EH (cell line): Measurements from ENCODE around the gene ACSS3.

ENCODE experiments used
- DNase-seq: peaks from one replicate; pipeline ENCODE4 v3.0.0-alpha.2; 2015; ENCODE audit warnings: low read depth

The ACSS3 gene

DNA sequence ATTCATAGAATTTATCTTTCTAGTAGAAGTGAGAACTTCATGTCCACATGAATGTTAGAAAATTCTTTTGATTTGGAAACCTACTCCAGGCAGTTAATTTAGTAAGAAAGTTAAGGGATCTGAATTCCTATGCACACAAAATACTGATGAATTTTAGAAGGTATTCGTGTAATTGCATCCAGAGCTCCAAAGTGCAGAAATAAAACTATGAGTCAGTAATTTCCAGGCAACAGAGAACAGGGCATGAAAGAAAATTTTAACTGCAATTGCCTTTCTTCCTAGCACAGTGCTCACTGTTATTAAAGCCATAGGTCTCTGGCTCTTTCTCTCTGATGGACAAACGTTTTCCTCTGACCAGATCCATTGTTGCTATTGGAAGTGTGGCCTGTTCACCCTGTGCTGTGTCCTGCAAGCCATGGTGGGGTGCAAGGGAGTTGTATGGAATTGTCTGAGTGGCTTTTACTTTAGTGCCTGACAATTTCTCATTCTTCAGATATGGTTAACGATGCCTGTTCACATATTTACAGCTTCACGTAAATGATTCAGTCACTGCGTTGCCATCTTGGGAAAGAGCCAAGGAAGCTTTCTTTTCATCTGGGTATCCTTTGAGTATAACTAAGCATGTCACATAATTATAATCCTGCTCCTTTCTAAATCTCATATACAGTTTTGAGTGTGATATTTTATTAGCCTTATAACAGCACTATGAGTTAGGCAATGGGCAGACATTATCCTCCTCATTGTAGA lies 145.1 kb downstream of the ACSS3 start:
- DNase-seq, result peak; percentile 37

DNA sequence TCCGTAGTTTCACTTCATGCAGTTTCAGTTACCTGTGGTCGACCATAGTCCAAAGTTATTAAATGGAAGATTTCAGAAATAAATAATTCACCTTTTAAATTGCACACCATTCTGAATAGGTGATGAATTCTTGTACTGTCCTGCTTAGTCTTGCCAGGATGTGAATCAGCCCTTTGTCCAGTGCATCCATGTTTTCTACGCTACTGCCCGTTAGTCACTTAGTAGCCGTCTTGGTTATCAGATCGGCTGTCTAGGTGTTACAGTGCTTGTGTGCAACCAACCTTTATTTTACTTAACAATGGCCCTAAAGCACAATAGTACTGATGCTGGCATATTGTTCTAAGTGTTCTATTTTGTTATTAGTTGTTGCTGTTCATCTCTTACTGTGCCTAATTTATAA lies 146.7 kb downstream of the ACSS3 start:
- DNase-seq, result no peak

DNA sequence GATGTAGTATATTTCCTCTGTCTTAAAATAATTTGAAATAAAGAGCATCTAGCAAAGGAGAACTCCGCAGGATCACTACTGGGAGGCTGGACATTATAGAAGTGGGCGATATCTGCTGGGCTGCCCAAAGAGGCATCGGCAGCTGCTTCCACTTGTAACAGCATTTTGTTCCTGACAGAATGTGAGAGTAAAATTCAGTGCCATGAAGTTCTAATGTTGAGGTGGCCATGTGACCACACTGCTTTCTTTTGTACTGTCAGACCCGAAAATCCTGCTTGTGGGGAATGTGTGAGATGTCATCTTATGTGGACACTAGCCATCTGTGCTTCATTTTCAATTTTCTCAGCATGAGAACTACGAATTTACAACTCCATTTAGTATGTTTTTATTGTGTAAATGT lies 151.9 kb downstream of the ACSS3 start:
- no peak for DNase-seq

DNA sequence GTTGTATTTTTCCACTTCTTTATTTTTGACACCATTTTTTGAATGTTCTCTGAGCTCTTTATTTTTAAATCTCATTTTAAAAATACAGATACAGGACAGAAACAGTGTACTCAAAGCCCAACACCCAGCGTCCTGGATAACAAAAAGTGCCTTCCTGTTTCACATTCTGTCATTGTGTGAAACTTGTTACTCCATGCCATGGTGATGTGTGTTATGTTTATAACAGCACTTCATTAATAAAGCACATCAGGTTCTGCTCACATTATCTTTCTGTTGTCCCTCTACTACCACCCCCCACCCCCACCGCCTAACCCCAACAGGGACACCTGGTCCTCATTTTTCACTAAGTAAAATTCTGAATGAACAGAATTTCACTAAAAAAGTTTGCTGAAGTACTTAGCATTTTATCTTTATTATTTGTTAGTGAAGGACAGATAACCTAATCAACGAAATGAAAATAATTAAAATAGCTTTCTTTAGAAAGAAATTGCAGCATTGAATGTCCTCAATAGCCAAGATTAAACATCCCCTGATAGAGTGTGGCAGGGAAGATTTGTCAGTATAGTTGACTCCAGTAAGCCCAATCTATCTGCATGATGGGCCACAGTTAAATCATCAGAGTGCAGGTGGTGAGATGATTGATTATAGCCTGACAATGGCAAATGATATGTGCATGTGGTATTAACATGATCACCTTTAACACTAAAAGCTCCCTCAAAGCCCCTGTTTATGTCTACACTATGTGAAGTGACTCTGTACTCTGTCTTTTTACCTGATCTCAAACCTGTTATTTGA lies 153.9 kb downstream of the ACSS3 start:
- DNase-seq, result no peak

DNA sequence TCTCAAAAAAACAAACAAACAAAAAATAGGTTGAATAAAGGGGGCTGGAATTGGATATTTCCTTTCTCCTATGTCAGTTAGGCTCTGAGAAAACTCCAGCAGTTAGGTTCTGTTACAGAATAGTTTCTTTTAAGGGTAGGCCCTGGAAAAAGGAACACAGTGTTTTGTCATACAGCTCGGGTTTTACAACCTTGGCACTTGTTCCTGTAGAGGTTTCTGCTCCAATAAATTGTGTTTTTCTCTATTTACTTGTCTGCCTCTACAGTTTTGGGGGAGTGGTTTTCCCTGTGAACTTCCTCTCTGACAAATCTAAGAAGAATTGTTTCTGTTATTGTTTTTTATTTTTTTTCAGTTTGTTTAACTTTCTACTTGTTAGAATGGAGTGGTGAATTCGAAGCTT lies 167.6 kb downstream of the ACSS3 start:
- DNase-seq, result peak; percentile 2

DNA sequence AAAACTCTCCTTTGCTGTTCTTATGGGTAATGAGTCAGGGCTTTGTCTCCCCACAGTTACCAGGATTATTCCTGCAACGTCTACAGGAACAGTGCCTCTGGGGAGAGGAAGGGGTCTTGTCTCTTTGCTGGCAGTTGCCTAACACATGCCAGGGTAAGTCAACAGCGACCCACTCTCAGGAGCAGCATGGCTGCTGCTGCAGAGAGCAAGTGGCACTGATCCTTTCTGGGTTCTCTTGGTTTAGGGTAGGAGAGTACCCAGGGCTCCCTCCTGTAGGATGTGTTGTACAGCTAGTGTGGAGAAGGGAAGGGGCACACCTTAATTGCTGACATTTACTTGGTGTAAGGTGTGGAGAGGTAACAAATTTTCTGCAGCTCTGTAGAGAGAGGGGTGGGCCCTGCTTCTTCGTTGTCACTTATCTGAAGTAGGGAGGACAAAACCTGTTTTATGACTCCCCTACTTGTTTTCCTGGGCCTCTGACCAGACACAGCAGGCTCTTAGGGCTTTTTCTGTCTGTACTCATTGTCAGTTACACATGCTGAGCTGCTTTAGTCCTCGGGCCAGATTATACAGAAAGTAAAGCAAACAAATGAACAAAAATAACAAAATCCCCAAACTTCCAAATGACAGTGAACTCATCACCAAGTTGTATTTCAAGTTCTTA lies 168.2 kb downstream of the ACSS3 start:
- no peak for DNase-seq

DNA sequence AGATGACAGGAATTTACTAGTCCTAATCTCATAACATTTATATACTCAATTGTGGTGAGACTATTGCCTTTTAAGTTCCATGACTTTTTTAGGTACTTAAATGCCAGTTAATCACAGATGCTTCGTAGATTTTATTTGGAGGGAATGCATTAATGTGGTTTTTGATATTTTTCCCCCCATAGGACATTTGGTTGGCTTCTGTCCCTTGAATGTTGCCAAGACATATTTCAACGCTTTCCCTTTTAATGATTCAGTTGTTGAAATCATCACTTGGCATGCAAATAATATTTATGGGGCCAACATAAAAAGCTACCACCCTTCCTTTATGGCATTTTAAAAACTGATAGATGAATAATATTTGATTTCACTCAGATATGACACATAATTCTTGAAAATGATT lies 172.1 kb downstream of the ACSS3 start:
- DNase-seq, result no peak

DNA sequence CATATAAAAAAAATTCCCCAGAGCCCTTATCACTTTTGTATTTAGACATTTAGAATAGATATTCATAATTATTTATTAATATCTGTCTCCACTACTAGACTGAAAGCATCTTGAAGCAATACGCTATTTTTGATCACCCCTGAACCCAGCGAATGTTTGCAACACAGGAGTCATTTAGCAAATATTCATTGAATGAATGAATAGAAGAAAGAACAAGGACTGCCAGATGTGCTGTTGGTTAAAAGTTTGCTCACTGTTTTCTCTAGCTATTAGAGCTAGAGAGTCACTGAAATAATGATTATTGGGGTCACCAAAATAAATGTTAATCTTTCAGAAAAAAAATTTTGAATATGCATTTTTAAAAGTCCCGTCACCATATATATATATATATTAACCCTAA lies 174.3 kb downstream of the ACSS3 start:
- no peak for DNase-seq

DNA sequence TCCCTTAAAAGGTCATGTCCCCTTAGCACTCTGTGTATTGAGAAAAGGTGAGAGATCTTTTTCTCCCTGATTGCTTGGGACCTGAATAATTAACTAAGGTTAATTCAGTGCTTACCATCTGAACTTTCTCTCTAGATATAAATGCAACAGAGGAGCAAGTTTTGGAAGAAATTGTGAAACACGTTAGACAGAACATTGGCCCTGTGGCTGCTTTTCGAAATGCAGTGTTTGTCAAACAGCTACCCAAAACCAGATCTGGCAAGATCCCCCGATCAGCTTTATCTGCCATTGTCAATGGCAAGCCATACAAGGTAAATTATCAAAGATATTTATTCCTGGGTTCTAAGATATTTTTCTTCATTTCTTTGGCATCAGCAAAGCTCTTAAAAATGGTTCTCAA lies 175.5 kb downstream of the ACSS3 start:
- no peak for DNase-seq

DNA sequence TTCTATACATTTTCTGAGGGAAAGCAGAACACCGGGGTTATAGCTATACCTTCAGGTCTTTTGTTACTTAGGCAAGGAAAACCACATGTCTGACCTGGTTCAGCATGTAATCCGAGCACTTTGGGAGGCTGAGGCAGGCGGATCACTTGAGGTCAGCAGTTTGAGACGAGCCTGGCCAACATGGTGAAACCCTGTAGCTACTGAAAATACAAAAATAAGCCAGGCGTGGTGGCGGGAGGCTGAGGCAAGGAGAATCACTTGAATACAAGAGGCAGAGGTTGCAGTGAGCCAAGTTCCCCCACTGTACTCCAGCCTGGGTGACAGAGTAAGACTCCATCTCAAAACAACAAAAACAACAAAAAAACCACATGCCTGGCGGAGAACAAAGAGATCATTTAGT lies 177.6 kb downstream of the ACSS3 start:
- DNase-seq, result no peak

DNA sequence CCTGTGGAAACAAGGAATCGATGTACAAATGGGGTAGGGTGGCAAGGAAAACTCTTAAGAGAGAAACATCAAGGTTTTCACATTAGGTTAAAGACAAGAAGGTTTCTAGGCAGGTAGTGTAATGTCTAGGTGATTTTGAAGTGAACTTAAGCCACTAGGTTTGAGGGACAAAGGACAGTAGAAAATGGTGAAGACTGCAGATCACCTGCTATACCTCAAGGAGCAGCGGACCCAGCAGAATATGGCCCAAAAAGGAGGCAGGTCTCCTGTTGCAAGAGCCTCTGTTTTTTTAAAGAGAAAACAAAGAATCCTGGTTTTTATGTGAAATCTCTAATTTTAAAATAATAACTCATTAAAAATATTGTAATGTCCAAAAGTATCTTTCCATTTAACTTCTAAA lies 178.1 kb downstream of the ACSS3 start:
- no peak for DNase-seq

DNA sequence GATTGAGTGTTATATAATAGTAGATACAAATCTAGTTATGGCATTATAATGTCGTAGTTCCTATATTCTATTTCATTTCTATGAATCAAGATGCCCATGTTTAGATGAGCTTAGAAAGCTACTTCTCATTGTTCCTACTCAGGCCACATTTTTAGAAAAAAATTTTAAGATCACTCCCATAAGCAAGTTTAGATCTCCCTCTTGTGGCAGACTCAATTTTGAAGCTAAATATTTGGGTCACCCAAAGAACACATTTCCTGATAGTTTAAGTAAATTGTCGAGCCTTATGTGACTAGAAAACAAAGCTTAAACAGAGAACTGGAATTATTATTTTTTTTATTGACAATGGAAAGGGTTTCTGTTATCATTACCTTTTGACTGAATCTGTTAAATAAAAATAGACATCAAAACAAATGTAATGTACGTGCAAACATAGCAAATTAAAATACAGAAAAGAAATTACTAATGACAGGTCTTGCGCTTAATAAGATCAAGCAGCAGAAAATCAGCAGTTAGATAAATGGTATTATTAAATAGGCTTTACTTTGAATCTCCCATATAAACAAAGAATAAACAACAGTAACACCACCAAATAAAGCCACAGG lies 180.2 kb downstream of the ACSS3 start:
- DNase-seq, result peak; percentile 47

DNA sequence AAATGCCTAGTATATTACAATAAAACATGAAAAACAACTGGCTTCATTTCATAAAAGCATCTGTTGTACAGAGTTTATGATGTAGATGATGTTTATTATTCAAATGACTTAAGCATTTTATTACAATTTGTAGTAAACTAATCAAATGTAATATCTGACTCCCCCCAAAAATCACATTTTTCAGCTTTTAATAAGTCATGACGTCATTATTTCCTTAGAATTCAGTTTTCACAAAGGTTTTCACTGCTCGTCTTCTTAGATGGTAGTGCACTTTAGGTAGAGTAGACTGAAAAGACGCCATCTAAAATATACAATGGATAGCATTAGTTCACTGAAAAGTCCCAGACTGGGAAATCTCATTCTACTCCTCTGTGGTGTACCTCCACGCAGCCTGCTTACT lies 181.5 kb downstream of the ACSS3 start:
- DNase-seq, result no peak

DNA sequence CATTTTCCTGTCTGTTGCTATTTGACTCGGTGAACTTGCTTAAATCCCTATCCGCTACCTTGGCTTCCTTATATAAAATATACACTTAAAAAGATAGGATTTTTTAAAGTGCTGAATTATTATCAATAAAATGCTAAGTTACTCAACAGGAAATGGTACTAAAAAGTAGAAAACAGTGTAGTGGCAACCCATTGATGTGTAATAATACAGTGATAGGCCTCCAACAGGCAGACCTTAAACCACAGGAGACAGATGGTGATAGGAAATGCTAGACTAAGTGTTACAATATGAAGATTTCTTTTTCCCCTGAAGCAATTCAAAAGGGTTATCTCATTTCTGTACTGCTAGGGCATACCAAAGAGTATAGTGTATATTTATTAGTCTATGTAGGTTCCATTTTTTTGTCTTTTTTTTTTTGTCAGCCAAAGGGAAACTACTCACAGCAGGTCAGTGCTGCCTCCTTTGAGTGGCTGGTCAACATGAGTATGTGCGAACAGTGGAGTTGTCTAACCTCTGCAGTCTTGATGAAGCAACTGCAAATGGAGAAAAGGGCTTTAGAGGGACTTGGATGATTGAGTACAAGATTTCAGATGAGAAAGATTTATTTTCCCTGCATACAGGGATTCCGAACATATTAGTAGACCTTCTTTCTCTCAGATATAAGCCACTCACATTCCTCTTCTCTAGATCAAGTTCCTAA lies 183.8 kb downstream of the ACSS3 start:
- DNase-seq, result no peak

DNA sequence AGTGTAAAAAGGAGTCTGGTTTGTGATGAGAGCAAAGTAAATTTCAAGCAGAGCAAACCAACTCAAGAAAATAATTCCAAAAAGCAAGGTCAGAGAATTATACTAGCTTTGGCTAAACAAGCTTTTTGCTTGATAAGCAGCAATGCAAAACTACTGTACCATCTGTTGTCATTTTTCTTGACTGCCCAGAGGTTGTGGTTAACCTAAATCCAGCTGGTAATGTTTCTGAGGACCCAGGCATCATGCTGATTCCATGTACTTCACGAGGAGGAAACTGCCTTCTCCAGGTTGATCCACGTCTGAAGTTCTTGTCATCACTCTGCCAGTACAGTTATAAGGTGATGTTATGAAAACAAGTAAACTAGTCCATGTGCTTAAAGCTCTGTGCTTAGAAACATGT lies 185.2 kb downstream of the ACSS3 start:
- no peak for DNase-seq

DNA sequence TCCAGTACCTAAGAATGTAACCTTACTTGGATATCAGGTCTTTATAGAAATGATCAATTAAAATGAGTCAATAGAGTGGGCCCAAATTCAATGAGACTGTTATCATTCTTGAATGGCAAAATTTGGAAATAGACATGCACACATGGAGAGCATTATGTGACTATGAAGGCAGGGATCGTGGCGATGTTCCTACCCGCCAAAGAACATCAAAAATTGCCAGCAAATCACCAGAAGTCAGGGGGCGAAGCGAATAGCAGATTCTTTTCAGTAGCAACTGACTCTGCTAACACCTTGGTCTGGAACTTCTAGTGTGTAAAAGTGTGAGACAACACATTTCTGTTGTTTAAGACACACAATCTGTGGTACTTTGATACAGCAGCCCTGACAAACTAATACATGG lies 192.5 kb downstream of the ACSS3 start:
- DNase-seq, result no peak

DNA sequence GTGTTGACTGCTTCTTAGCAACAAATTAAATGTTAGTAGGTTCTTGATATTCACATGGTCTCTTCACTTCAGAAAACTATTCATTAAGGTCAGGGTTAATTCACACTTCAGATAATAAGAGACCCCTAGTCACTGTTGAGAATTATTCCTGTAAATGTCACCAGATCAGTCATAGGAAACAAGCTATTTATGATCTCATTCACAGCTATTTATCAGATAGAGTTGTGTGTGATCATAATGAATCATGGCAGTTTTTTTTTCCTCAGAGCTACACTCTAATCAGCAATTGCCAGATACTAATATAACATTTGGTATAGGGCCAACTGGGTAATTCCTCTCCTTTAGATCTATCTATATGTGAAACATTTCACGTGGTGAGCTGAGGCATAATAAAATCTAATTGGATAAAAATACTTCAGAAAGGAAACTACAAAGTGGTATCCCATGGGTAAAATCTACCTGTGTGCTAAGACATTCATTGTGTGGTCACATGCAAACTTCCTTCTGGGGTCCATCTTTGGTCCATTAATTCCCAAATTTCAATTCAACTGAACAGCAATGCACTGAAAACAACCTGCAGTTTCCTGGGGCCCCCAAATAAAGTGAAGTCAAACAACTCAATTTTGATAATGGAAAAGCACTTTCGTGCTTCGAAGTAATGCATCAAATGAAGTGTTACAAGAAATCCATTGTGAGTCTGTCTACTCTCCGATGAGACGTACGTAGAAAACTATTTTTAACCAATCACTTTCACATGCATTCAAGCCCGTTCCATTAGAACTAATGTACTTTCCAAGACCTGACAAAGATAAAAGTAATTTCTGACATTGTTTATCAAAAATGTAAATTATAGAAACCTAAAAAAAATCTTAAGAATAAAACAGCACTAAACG lies 197.0 kb downstream of the ACSS3 start:
- no peak for DNase-seq

DNA sequence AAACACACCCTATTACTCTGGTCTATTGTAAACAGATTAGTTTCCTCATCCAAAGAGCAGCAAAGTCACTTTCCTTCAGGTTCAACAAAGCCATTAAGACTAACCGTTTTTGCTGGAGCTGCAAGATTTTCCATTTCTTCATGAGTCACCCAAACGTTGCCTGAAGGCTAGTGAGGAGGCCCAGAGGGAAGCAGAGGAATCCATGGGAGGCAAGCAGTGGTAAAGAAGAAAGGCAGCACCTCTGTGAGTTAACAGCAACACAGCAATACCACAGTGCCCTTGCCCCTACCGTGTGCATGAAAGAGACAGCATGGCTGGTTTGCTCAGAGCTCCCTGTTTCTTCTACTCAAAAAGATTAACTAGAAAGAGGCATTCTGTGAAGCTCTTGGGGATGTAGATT lies 206.3 kb downstream of the ACSS3 start:
- DNase-seq, result peak; percentile 8

DNA sequence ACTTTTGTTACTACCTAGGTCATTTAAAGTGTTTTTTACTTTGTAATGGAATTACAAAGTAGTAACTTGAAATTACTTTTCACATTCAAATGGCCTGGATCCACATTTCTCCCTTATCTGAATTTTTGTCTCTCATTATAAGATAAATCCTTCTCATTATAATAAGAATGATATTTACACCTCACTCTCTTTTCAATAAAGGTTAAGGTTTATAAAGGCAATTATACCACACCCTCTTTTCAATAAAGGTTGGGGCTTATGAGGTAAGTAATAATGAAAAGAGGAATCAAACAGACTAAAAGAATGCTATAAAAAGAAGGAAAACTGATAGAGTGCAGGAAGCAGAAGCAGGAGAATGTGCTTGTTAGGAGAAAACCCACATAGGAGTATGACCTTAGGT lies 210.8 kb downstream of the ACSS3 start:
- DNase-seq, result no peak

DNA sequence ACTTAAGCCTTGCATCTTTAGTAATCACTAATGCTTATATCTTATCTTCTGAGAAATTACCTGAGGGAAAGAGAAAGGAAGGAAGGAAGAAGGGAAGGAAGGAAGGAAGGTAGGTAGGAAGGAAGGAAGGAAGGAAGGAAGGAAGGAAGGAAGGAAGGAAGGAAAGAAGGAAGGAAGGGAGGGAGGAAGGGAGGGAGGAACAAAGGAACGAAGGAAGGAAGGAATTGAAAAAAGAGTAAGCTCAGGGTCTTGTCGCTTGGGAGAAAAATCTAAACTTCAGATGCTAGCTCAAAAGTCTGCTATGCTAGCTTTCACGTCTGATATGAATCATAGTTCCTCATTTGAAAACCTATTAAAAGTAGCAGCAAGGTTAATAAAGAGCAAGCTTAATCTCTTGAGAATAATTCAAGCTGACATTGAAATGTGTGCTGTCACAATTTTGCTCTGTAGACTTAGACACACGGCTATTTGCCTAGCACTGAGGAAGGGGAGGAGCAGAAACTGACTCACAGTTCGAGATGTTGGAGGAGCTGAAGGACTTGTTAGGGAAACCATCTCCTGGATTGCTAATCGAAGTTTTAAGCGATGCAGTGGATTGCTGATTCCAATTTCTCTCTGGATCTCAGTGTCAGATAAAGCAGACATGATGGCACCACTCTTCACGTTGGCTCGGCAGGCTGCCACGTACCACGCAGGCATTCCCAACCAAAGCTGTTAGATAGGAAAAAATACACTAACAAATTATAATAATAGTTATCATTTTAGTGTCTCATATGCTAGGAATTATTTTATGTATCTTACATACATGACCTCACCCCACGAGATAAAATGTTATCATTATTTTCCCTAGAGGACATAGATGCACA lies 216.7 kb downstream of the ACSS3 start:
- DNase-seq, result no peak
